H9 (cell line): ENCODE data around the gene CCDC70. TPM values are rescaled to one million over a fixed set of nuclear protein-coding genes. Genes with fewer than 3 reads are reported as not detected.

Source experiments
- DNase-seq: peaks from one replicate; pipeline ENCODE4 v3.0.0-alpha.2; 2017
- H2AFZ ChIP-seq: one replicate; pipeline ENCODE4 v1.6.1; 2013; ENCODE audit warnings: mild to moderate bottlenecking, low read length, control low read depth, moderate library complexity
- H2AK5ac ChIP-seq: 2 replicates; pipeline ENCODE4 v1.6.1; 2013; ENCODE audit warnings: low read length, control low read depth, mixed read lengths; ENCODE audit not compliant: insufficient read length
- H2BK120ac ChIP-seq: one replicate; pipeline ENCODE4 v1.6.1; 2013; ENCODE audit warnings: low read depth, mild to moderate bottlenecking, low read length, control low read depth, inconsistent platforms; ENCODE audit not compliant: poor library complexity, severe bottlenecking
- H2BK12ac ChIP-seq: 2 replicates; pipeline ENCODE4 v1.6.1; 2013; ENCODE audit warnings: low read length, control low read depth, mixed read lengths, low read depth; ENCODE audit not compliant: insufficient read length
- H2BK15ac ChIP-seq: 2 replicates; pipeline ENCODE4 v1.6.1; 2013; ENCODE audit warnings: low read depth, low read length, control low read depth
- H2BK20ac ChIP-seq: one replicate; pipeline ENCODE4 v1.6.1; 2013; ENCODE audit warnings: low read depth, mild to moderate bottlenecking, low read length, control low read depth, inconsistent platforms; ENCODE audit not compliant: poor library complexity, severe bottlenecking
- H2BK5ac ChIP-seq: 2 replicates; pipeline ENCODE4 v1.6.1; 2013; ENCODE audit warnings: low read length, control low read depth, mixed read lengths; ENCODE audit not compliant: insufficient read length
- H3K14ac ChIP-seq: 2 replicates; pipeline ENCODE4 v1.6.1; 2013; ENCODE audit warnings: low read length, control low read depth; ENCODE audit not compliant: insufficient read depth
- H3K18ac ChIP-seq: 2 replicates; pipeline ENCODE4 v1.6.1; 2013; ENCODE audit warnings: low read depth, mild to moderate bottlenecking, mixed read lengths, low read length, control low read depth; ENCODE audit not compliant: insufficient read length
- H3K23ac ChIP-seq: 2 replicates; pipeline ENCODE4 v1.6.1; 2013; ENCODE audit warnings: low read length, control low read depth, mixed read lengths, low read depth; ENCODE audit not compliant: insufficient read length
- H3K23me2 ChIP-seq: 2 replicates; pipeline ENCODE4 v1.6.1; 2013; ENCODE audit warnings: low read depth, mild to moderate bottlenecking, mixed read lengths, low read length, control low read depth; ENCODE audit not compliant: insufficient read length, poor library complexity, severe bottlenecking
- H3K27ac ChIP-seq: 2 replicates; pipeline ENCODE4 v1.5.1; 2013; ENCODE audit warnings: low read length, control low read depth, mixed read lengths, low read depth; ENCODE audit not compliant: insufficient read length
- H3K27me3 ChIP-seq: 2 replicates; pipeline ENCODE4 v1.6.1; 2013; ENCODE audit warnings: low read length, control low read depth, inconsistent platforms; ENCODE audit not compliant: insufficient read depth
- H3K4ac ChIP-seq: 2 replicates; pipeline ENCODE4 v1.6.1; 2013; ENCODE audit warnings: low read depth, mild to moderate bottlenecking, control low read depth, inconsistent platforms, low read length, moderate library complexity
- H3K4me1 ChIP-seq: 2 replicates; pipeline ENCODE4 v1.6.1; 2013; ENCODE audit warnings: low read length, control low read depth, inconsistent platforms; ENCODE audit not compliant: insufficient read depth
- H3K4me2 ChIP-seq: 2 replicates; pipeline ENCODE4 v1.6.1; 2013; ENCODE audit warnings: low read length, control low read depth, mixed read lengths; ENCODE audit not compliant: insufficient read length, insufficient read depth
- H3K56ac ChIP-seq: 2 replicates; pipeline ENCODE4 v1.6.1; 2013; ENCODE audit warnings: low read depth, mild to moderate bottlenecking, mixed read lengths, low read length, control low read depth; ENCODE audit not compliant: insufficient read length
- H3K79me1 ChIP-seq: 2 replicates; pipeline ENCODE4 v1.6.1; 2013; ENCODE audit warnings: low read depth, mild to moderate bottlenecking, moderate library complexity, low read length, control low read depth, inconsistent platforms; ENCODE audit not compliant: insufficient read depth, poor library complexity, severe bottlenecking
- H3K79me2 ChIP-seq: 2 replicates; pipeline ENCODE4 v1.6.1; 2013; ENCODE audit warnings: low read length, control low read depth, inconsistent platforms; ENCODE audit not compliant: insufficient read depth
- H3K9ac ChIP-seq: 2 replicates; pipeline ENCODE4 v1.6.1; 2013; ENCODE audit warnings: low read length, control low read depth, mixed read lengths; ENCODE audit not compliant: insufficient read length; ENCODE audit errors: extremely low read depth
- H3K9me3 ChIP-seq: one replicate; pipeline ENCODE4 v1.6.1; 2013; ENCODE audit warnings: low read depth, low read length, inconsistent platforms; ENCODE audit not compliant: control insufficient read depth
- H3T11ph ChIP-seq: one replicate; pipeline ENCODE4 v1.6.1; 2013; ENCODE audit warnings: mild to moderate bottlenecking, low read length, control low read depth, inconsistent platforms
- H4K20me1 ChIP-seq: one replicate; pipeline ENCODE4 v1.6.1; 2013; ENCODE audit not compliant: control insufficient read depth, insufficient read length, insufficient read depth
- H4K5ac ChIP-seq: 2 replicates; pipeline ENCODE4 v1.6.1; 2013; ENCODE audit warnings: low read depth, mild to moderate bottlenecking, mixed read lengths, low read length, control low read depth; ENCODE audit not compliant: insufficient read length
- H4K8ac ChIP-seq: replicated peaks from 2 replicates; pipeline ENCODE4 v1.6.1; 2013; ENCODE audit warnings: low read length, control low read depth, mixed read lengths, low read depth; ENCODE audit not compliant: insufficient read length
- H4K91ac ChIP-seq: 2 replicates; pipeline ENCODE4 v1.6.1; 2013; ENCODE audit warnings: low read depth, mild to moderate bottlenecking, moderate library complexity, mixed read lengths, low read length, control low read depth; ENCODE audit not compliant: insufficient read length
- H3K27ac Mint-ChIP-seq, 3 experiments: 2 replicates in 2 of 3; 3 replicates in 1 of 3; pipeline ENCODE4 v1.8.0; 2020 to 2021; ENCODE audit warnings: mixed read lengths in 3 of 3, mild to moderate bottlenecking in 1 of 3, moderate library complexity in 1 of 3
- H3K27me3 Mint-ChIP-seq: 2 replicates; pipeline ENCODE4 v1.8.0; 2021; ENCODE audit warnings: low read depth, mild to moderate bottlenecking, moderate library complexity, mixed read lengths
- H3K36me3 Mint-ChIP-seq, 3 experiments: 2 replicates in 2 of 3; 3 replicates in 1 of 3; pipeline ENCODE4 v1.8.0; 2020 to 2021; ENCODE audit warnings: low read depth in 3 of 3, mixed read lengths in 3 of 3; ENCODE audit not compliant: insufficient read depth in 1 of 3
- H3K4me1 Mint-ChIP-seq, 2 experiments: 2 replicates each; pipeline ENCODE4 v1.8.0; 2020; ENCODE audit warnings: mixed read lengths in 2 of 2
- H3K4me3 Mint-ChIP-seq, 2 experiments: 2 replicates in 1 of 2; 3 replicates in 1 of 2; pipeline ENCODE4 v1.8.0; 2020 to 2021; ENCODE audit warnings: mild to moderate bottlenecking in 2 of 2, mixed read lengths in 2 of 2, moderate library complexity in 1 of 2
- H3K9me3 Mint-ChIP-seq, 2 experiments: 2 replicates in 1 of 2; 3 replicates in 1 of 2; pipeline ENCODE4 v1.8.0; 2020; ENCODE audit warnings: mild to moderate bottlenecking in 2 of 2, mixed read lengths in 2 of 2, moderate library complexity in 1 of 2
- CTCF ChIP-seq: fragments of 200-600 bp; sonication (generic); conservative IDR thresholded peaks from 3 replicates; pipeline ENCODE4 v1.8.0; 2021; ENCODE audit warnings: antibody characterized with exemption, mild to moderate bottlenecking
- WGBS: extraction: QIAGEN DNeasy Blood & Tissue Kit; methylation state at CpG from one replicate; pipeline ENCODE4 v1.1.7; 2013; ENCODE audit warnings: missing lambda C conversion rate, low lambda C conversion rate, mixed read lengths; ENCODE audit not compliant: insufficient read length; ENCODE audit errors: extremely low coverage; 5-methylcytosine and 5-hydroxymethylcytosine counted together
- total RNA-seq: library from RNA; stranded (reverse); gene quantifications from 2 replicates; pipeline ENCODE4 v1.2.1, GENCODE V29; 2021

Gene CCDC70
- total RNA-seq, 1 experiment from 2014 or later = not detected

GRCh38 chr13:51816604-51817249 lies 45.0 kb upstream of the CCDC70 start:
- H2AFZ ChIP-seq = no peak overlapping the region

More at GRCh38 chr13:51816604-51817249, 45.0 kb upstream of the CCDC70 start:
- Histone ChIP-seq H3K18ac (no peak overlapping the region), H3K27me3 (peaks cover 2% of the 10 kb centered on the region; the same call in 1 of the 2 replicates), H2BK20ac (no peak overlapping the region), H3K79me1 (no peaks in the 10 kb centered on the region), H2AK5ac (no peak overlapping the region), H3K4me1 (peaks cover 6% of the 10 kb centered on the region; the same call in 1 of the 2 replicates), H4K20me1 (no peaks in the 10 kb centered on the region), H3K4me2 (no peak overlapping the region), H3K9ac (no peak overlapping the region), H4K91ac (no peak overlapping the region), H3K56ac (no peak overlapping the region), H3K4ac (no peak overlapping the region), H2BK15ac (no peak overlapping the region), H3T11ph (no peak overlapping the region), H2BK5ac (no peak overlapping the region), H3K79me2 (no peaks in the 10 kb centered on the region), H3K9me3 (no peaks in the 10 kb centered on the region), H3K27ac (no peak overlapping the region), H3K14ac (no peak overlapping the region), H3K23me2 (peaks cover 4% of the 10 kb centered on the region), H4K8ac (no peak overlapping the region), H4K5ac (no peak overlapping the region), H3K23ac (no peak overlapping the region), H2BK12ac (no peak overlapping the region), H2BK120ac (no peak overlapping the region)
- no peak overlapping the region; a peak in 1 of 5 replicates for H3K4me3 Mint-ChIP-seq
- WGBS = 100% methylated on average over 1 of the region's 19 CpGs
- no peaks in the 10 kb centered on the region for H3K36me3 Mint-ChIP-seq
- H3K27me3 Mint-ChIP-seq = peaks cover 4% of the 10 kb centered on the region
- DNase-seq = no peak
- no peak for TF ChIP-seq CTCF
- no peaks in the 10 kb centered on the region for H3K9me3 Mint-ChIP-seq
- H3K4me1 Mint-ChIP-seq = peaks cover 37 to 40% of the 10 kb centered on the region in 2 experiments
- H3K27ac Mint-ChIP-seq = no peak overlapping the region; a peak in 1 of 7 replicates
